ENCODE measurements around the gene MAGI2. TPM values are rescaled to one million over a fixed set of nuclear protein-coding genes. Genes with fewer than 3 reads are reported as not detected.

MAGI2 gene
- total and polyA plus RNA-seq, 2 experiments from 2014 or later: 10.4 to 26.4 TPM

DNA sequence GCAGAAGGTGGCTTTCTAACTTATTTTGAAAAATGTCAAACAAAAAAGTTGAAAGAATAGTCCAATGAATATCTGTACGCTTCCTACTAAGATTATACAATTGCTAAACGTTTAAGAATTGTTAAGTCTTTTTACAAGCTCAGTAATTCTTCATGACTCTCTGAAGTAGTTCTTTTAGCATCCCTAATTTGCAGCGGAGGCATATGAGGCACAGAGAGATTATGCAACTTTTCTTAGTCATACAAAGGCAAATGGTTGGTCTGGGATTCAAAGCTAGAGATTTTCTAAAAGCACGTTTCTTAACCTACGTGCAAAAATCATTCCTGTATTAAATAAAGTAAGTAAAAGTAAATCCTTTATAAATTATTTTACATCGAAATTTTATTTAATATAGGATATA, 254.2 kb downstream of the MAGI2 start:
- Mint-ChIP-seq H3K36me3 (ENCODE audit: low read depth) (no peaks in the 10 kb centered on the region), H3K9me3 (no peaks in the 10 kb centered on the region), H3K4me3 (no peak overlapping the region), H3K27me3 (ENCODE audit: insufficient read depth, low read depth, poor library complexity) (no peaks in the 10 kb centered on the region), H3K4me1 (peaks cover 2% of the 10 kb centered on the region; the same call in 2 of the 3 replicates), H3K27ac (no peak overlapping the region)
- Histone ChIP-seq H3K4me3 (no peak overlapping the region), H3K27me3 (ENCODE audit: insufficient read depth) (no peaks in the 10 kb centered on the region), H2AFZ (no peak overlapping the region), H4K20me1 (replicated peaks; ENCODE audit: insufficient read depth) (no peaks in the 10 kb centered on the region), H3K36me3 (ENCODE audit: insufficient read depth) (no peaks in the 10 kb centered on the region), H3F3A (replicated peaks; ENCODE audit: low read depth) (no peaks in the 10 kb centered on the region), H3K4me1 (ENCODE audit: insufficient read depth) (peaks cover 8% of the 10 kb centered on the region; the same call in 1 of the 2 replicates), H3K9me2 (ENCODE audit: insufficient read depth) (no peaks in the 10 kb centered on the region), H3K79me2 (replicated peaks; ENCODE audit: insufficient read depth) (no peaks in the 10 kb centered on the region), H3K27ac (ENCODE audit: low read depth) (no peak overlapping the region), H3K4me2 (no peak overlapping the region)
- no peak for ATAC-seq
- DNase-seq (ENCODE audit: low spot score): no peak
- TF ChIP-seq JUNB (IDR thresholded peaks at IDR 0.05; ENCODE audit: unreplicated experiment) (no peak), NANOG (IDR thresholded peaks at IDR 0.05; ENCODE audit: borderline replicate concordance) (no peak), EZH2phosphoT487 (IDR thresholded peaks at IDR 0.05; ENCODE audit: unreplicated experiment) (no peak)

DNA sequence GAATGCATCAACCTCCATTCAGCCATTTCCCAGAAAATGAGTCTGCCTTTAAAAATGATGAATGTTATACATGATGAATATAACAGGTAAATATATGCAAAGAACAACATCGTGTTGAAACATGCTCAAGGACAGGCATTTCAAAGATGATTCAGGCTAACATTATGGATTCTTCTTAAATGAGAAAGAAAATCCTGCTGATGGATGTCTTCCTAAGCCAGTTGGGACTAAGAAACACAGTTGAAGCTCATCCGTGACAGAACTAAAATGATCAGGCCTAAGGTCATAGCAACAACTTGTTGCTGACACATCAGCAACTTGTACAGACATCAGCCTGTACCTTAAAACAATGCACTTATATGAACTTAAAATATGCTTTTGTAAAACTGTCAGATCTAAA, 267.9 kb downstream of the MAGI2 start:
- H3K27ac Mint-ChIP-seq: no peak overlapping the region
- peaks cover 14% of the 10 kb centered on the region for H3K36me3 Mint-ChIP-seq (ENCODE audit: low read depth)
- H3K36me3 ChIP-seq (ENCODE audit: insufficient read depth): no peaks in the 10 kb centered on the region
- H3K27me3 Mint-ChIP-seq (ENCODE audit: insufficient read depth, low read depth, poor library complexity): no peaks in the 10 kb centered on the region
- no peaks in the 10 kb centered on the region for H3F3A ChIP-seq (replicated peaks; ENCODE audit: low read depth)
- H3K4me1 ChIP-seq (ENCODE audit: insufficient read depth): peaks cover 5% of the 10 kb centered on the region
- H3K9me2 ChIP-seq (ENCODE audit: insufficient read depth): no peaks in the 10 kb centered on the region
- no peak overlapping the region for H3K4me3 Mint-ChIP-seq
- peaks cover 5% of the 10 kb centered on the region; the same call in 2 of the 3 replicates for H3K4me1 Mint-ChIP-seq
- H2AFZ ChIP-seq: no peak overlapping the region
- peaks cover 13% of the 10 kb centered on the region for H3K9me3 Mint-ChIP-seq
- no peak for DNase-seq (ENCODE audit: low spot score)
- no peak overlapping the region for H3K27ac ChIP-seq (ENCODE audit: low read depth)
- no peak for ATAC-seq
- H3K27me3 ChIP-seq (ENCODE audit: insufficient read depth): no peaks in the 10 kb centered on the region
- no peaks in the 10 kb centered on the region for H4K20me1 ChIP-seq (replicated peaks; ENCODE audit: insufficient read depth)
- H3K79me2 ChIP-seq (replicated peaks; ENCODE audit: insufficient read depth): no peaks in the 10 kb centered on the region
- H3K4me3 ChIP-seq: no peak overlapping the region
- H3K4me2 ChIP-seq: no peak overlapping the region
- TF ChIP-seq, protein P1, sequence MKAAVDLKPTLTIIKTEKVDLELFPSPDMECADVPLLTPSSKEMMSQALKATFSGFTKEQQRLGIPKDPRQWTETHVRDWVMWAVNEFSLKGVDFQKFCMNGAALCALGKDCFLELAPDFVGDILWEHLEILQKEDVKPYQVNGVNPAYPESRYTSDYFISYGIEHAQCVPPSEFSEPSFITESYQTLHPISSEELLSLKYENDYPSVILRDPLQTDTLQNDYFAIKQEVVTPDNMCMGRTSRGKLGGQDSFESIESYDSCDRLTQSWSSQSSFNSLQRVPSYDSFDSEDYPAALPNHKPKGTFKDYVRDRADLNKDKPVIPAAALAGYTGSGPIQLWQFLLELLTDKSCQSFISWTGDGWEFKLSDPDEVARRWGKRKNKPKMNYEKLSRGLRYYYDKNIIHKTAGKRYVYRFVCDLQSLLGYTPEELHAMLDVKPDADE (IDR thresholded peaks at IDR 0.05): no peak
- TF ChIP-seq, protein P2, sequence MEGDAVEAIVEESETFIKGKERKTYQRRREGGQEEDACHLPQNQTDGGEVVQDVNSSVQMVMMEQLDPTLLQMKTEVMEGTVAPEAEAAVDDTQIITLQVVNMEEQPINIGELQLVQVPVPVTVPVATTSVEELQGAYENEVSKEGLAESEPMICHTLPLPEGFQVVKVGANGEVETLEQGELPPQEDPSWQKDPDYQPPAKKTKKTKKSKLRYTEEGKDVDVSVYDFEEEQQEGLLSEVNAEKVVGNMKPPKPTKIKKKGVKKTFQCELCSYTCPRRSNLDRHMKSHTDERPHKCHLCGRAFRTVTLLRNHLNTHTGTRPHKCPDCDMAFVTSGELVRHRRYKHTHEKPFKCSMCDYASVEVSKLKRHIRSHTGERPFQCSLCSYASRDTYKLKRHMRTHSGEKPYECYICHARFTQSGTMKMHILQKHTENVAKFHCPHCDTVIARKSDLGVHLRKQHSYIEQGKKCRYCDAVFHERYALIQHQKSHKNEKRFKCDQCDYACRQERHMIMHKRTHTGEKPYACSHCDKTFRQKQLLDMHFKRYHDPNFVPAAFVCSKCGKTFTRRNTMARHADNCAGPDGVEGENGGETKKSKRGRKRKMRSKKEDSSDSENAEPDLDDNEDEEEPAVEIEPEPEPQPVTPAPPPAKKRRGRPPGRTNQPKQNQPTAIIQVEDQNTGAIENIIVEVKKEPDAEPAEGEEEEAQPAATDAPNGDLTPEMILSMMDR (conservative IDR thresholded peaks at IDR 0.05; ENCODE audit: low read depth in 2 of 2): no peak
- no peak for TF ChIP-seq STAT1 (IDR thresholded peaks at IDR 0.05; ENCODE audit: unreplicated experiment)
- no peak for TF ChIP-seq JUNB (IDR thresholded peaks at IDR 0.05; ENCODE audit: unreplicated experiment)

DNA sequence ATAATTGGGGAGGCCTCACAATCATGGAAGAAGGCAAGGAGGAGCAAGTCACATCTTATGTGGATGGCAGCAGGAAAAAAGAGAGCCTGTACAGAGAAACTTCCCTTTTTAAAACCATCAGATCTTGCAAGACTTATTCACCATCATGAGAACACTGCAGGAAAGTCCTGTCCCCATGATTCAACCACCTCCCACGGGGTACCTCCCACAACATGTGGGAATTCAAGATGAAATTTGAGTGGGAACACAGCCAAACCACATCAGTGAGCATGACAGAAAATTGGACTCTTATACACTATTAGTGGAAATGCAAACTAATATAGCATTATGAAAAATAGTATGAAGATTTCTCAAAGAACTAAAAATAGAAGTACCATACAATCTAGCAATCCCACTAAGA, 271.2 kb downstream of the MAGI2 start:
- Mint-ChIP-seq H3K27ac (no peak overlapping the region), H3K4me1 (peaks cover 5% of the 10 kb centered on the region; the same call in 2 of the 3 replicates), H3K4me3 (no peak overlapping the region), H3K36me3 (ENCODE audit: low read depth) (peaks cover 16% of the 10 kb centered on the region), H3K27me3 (ENCODE audit: insufficient read depth, low read depth, poor library complexity) (no peaks in the 10 kb centered on the region), H3K9me3 (peaks cover 19% of the 10 kb centered on the region)
- Histone ChIP-seq H3K4me3 (no peak overlapping the region), H4K20me1 (replicated peaks; ENCODE audit: insufficient read depth) (no peaks in the 10 kb centered on the region), H3K79me2 (replicated peaks; ENCODE audit: insufficient read depth) (no peaks in the 10 kb centered on the region), H2AFZ (no peak overlapping the region), H3K9me2 (ENCODE audit: insufficient read depth) (no peaks in the 10 kb centered on the region), H3K36me3 (ENCODE audit: insufficient read depth) (no peaks in the 10 kb centered on the region), H3K27ac (ENCODE audit: low read depth) (no peak overlapping the region), H3K27me3 (ENCODE audit: insufficient read depth) (no peaks in the 10 kb centered on the region), H3K4me2 (no peak overlapping the region), H3F3A (replicated peaks; ENCODE audit: low read depth) (no peaks in the 10 kb centered on the region), H3K4me1 (ENCODE audit: insufficient read depth) (peaks cover 5% of the 10 kb centered on the region)
- ATAC-seq (no peak), DNase-seq (ENCODE audit: low spot score) (no peak)
- no peak for TF ChIP-seq ZNF114 (CRISPR knock-in tag; IDR thresholded peaks at IDR 0.05)
- TF ChIP-seq, protein P2 (conservative IDR thresholded peaks at IDR 0.05; ENCODE audit: low read depth in 2 of 2): no peak
- TF ChIP-seq CREB1 (CRISPR knock-in tag; IDR thresholded peaks at IDR 0.05; ENCODE audit: low read depth): no peak
